HUDEP-2 (cell line): ENCODE measurements around the gene LCNL1.

ENCODE experiments used
- DNase-seq, 76 experiments: peaks; one replicate each; lab custom pipeline; 2025; ENCODE audit not compliant: unreplicated experiment in 76 of 76; lab: John Stamatoyannopoulos, UW

LCNL1 gene

GRCh38 chr9:136958473-136958872, 24.3 kb upstream of the LCNL1 start:
- DNase-seq = no peak

GRCh38 chr9:136958898-136959850, 23.6 kb upstream of the LCNL1 start:
- no peak for DNase-seq

- DNase-seq = no peak
These were observed 22.4 kb upstream of the LCNL1 start for GRCh38 chr9:136960212-136960937.

- DNase-seq = no peak
These were observed 21.9 kb upstream of the LCNL1 start for GRCh38 chr9:136960938-136961275.

- no peak for DNase-seq
These were observed 21.3 kb upstream of the LCNL1 start for GRCh38 chr9:136961279-136962065.

GRCh38 chr9:136962163-136962562, 20.6 kb upstream of the LCNL1 start:
- peak in 24 of 76 experiments; percentile 5 to 51 (median 22) for DNase-seq

GRCh38 chr9:136962701-136963248, 20.0 kb upstream of the LCNL1 start:
- no peak for DNase-seq

GRCh38 chr9:136963341-136963740, 19.5 kb upstream of the LCNL1 start:
- DNase-seq = no peak

GRCh38 chr9:136963751-136964150, 19.0 kb upstream of the LCNL1 start:
- no peak for DNase-seq

GRCh38 chr9:136964171-136964689, 18.6 kb upstream of the LCNL1 start:
- peak in 44 of 76 experiments; percentile 4 to 63 (median 36) for DNase-seq

- DNase-seq = no peak
These were observed 17.9 kb upstream of the LCNL1 start for GRCh38 chr9:136964833-136965422.

GRCh38 chr9:136965771-136966484, 16.9 kb upstream of the LCNL1 start:
- DNase-seq = no peak

- no peak for DNase-seq
These were observed 14.3 kb upstream of the LCNL1 start for GRCh38 chr9:136968333-136969127.

GRCh38 chr9:136969150-136969549, 13.6 kb upstream of the LCNL1 start:
- DNase-seq = no peak

GRCh38 chr9:136969774-136970173, 13.0 kb upstream of the LCNL1 start:
- no peak for DNase-seq

GRCh38 chr9:136970361-136970760, 12.4 kb upstream of the LCNL1 start:
- DNase-seq = no peak

GRCh38 chr9:136971746-136972145, 11.0 kb upstream of the LCNL1 start:
- DNase-seq = no peak

- no peak for DNase-seq
These were observed 10.5 kb upstream of the LCNL1 start for GRCh38 chr9:136972335-136972734.

GRCh38 chr9:136972743-136973142, 10.1 kb upstream of the LCNL1 start:
- no peak for DNase-seq
